H1 (cell line): ENCODE data around the gene PTPN1. TPM values are rescaled to one million over a fixed set of nuclear protein-coding genes. Genes with fewer than 3 reads are reported as not detected.

Experiments
- BRCA1 ChIP-seq: IDR thresholded peaks from 2 replicates; pipeline ENCODE4 v1.6.1; 2012; ENCODE audit warnings: low read depth, low read length, improper control_type of control experiment
- CBX8 ChIP-seq: fragments of 300-800, 300-1000 bp; sonication (generic); IDR thresholded peaks from 2 replicates; pipeline ENCODE4 v1.7.1; 2016; ENCODE audit warnings: low read depth, low read length, borderline replicate concordance
- CHD7 ChIP-seq: fragments of 300-600 bp; sonication (generic); IDR thresholded peaks from 2 replicates; pipeline ENCODE4 v1.7.1; 2012; ENCODE audit warnings: low read length, moderate library complexity, mild to moderate bottlenecking, inconsistent platforms; ENCODE audit not compliant: insufficient replicate concordance
- EP300 ChIP-seq, 2 experiments: IDR thresholded peaks; 1 replicate in 1 of 2; 2 replicates in 1 of 2; pipeline ENCODE4 v1.6.1; 2011 to 2012; ENCODE audit warnings: low read depth in 2 of 2, low read length in 2 of 2, mild to moderate bottlenecking in 2 of 2, borderline replicate concordance in 1 of 2, inconsistent platforms in 1 of 2, moderate library complexity in 1 of 2
- RNF2 ChIP-seq: fragments of 200-900, 300-1000 bp; sonication (generic); IDR thresholded peaks from 2 replicates; pipeline ENCODE4 v1.7.1; 2016; ENCODE audit warnings: borderline replicate concordance, low read depth, mild to moderate bottlenecking, antibody characterized with exemption, low read length; ENCODE audit not compliant: poor library complexity, severe bottlenecking; ENCODE audit errors: missing control alignments
- polyA plus RNA-seq, 7 experiments: library from polyadenylated mRNA; depleted of rRNA in 3 of 7; stranded (reverse) in 5 of 7; unstranded in 2 of 7; fragments of >200 nt in 5 of 7; fragments of 200-250 nt in 2 of 7; gene quantifications; 1 replicate in 5 of 7; 2 replicates in 1 of 7; 4 replicates in 1 of 7; pipeline versions ENCODE4 v1.2.1 to v1.2.3, GENCODE V29; 2011 to 2013; ENCODE audit warnings: missing spikeins in 2 of 7, mixed read lengths in 2 of 7
- total RNA-seq: library from RNA; stranded (reverse); fragmentation: NEBNext Ultra II Directional; extraction: Animal tissue kit (Norgen Biotek cat#: 25700); gene quantifications from 2 replicates; pipeline ENCODE4 v1.2.1, GENCODE V29; 2021

The PTPN1 gene
- total and polyA plus RNA-seq, 2 of the 8 experiments (the other 6 are each of a cell fraction or from before 2014, with no cell fraction given) = 18.6 to 32.1 TPM

DNA sequence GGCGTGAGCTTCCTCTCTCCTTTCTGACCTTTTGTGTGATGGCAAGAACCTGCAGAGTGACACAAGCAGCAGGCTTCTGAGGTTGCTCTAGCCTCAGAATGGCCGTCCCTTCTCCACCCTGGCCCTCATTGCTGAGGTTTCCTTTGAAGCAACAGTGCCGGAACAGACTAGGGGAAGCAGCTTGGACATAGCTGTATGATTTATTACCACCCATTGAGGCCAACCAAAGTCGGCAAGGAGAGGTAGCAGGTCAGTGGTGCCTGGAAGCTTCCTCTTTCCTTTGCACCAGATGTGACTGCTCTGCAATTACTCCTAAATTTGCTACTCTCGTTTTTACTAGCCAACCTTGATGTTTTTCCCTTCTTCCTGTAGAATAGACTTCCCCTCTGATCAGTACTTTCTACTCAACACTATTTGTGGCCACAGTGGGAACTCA lies 31.4 kb downstream of the PTPN1 start (continued):
- no peak for TF ChIP-seq CHD7
- no peak for TF ChIP-seq BRCA1
- TF ChIP-seq EP300 (IDR thresholded peaks at IDR 0.05; ENCODE audit: borderline replicate concordance in 1 of 2, low read depth in 2 of 2, low read length in 2 of 2) = no peak
- no peak for TF ChIP-seq CBX8
- no peak for TF ChIP-seq RNF2
